D341Med (cell line): ENCODE results near the gene VIL1.

Experiments
- DNase-seq: peaks from one replicate; pipeline ENCODE4 v3.0.0; 2012; ENCODE audit warnings: low spot score

VIL1 gene

DNA sequence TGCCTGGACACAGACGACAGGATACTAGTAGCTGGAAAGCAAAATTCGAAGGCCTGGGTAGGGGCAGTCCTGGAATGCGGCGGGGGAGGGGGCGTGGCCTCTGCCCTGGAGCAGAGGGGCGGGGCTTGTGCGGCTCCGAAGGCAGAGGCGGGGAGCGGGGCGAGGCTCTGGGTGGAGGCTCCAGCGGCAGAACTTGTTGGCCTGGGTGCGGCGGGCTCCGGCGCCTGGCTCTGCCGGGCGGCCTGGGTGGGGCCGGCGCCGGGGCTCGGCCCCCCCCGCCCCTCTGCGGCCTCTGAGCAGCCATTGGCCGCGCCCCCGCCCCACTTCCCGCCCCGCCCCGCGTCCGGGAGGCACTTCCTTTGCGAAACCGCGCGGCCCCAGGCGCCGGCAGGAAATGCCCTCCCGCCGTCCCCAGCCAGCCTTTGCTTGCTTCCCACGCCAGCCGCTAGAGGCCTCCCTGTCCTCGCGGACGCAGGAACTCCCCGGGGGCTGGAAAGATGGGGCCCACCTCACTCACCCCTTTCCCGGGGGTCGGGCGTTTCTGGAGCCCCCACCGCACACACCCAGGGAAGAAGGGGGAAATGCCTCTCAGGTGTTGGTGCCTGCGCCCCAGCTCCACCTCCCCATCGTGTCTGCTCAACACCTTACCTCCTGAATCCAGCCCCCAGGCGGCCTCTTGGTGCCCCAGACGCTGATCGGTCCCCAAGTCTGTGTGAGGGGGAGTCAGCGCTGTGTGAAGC lies 12.5 kb upstream of the VIL1 start:
- peak; percentile 95 for DNase-seq

DNA sequence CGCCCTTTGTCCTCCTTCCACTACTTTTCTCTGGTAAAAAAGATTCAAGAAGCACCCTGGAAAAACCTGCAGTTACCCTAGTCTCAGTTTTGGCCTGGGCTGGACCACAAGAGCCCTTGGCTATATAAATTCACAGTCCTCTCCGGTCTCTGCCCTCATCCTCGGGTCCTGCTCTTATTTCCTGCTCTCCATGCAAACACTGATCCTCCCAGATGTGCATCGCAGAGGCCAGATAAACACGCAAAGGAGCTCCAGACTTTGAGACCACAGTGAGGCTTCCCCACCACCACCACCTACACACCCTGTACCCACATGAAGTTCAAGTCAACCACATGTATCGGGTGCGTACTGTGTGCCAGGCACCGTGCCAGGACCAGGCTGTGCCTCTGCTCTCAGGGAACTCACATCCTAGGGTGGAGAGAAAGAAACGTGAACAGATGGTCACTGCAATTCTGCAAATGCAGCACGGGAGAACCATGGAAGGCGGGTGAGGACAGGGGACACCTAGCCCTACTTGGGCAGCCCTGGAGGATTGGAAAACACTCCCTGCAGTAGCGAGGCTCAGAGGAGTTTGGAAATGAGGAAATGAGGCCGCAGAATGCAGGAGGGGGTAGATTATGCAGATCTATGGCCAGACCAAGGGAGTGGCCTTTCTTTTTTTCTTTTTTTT lies 11.8 kb upstream of the VIL1 start:
- DNase-seq = no peak

DNA sequence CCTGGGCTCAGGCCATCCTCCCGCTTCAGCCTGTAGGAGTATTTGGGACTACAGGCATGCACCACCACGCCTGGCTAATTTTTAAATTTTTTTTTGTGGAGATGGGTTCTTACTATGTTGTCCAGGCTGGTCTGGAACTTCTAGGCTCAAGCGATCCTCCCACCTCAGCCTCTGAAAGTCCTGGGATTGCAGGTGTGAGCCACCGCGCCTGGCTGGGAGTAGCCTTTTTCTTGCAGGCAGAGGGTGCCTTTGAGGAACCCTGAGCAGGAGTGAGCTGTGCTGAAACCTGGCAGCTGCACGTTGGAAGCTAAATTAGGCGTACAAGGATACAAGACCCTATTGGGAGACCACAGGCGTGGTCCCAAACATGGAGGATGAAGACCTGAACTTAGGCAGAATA lies 11.2 kb upstream of the VIL1 start:
- DNase-seq = no peak

DNA sequence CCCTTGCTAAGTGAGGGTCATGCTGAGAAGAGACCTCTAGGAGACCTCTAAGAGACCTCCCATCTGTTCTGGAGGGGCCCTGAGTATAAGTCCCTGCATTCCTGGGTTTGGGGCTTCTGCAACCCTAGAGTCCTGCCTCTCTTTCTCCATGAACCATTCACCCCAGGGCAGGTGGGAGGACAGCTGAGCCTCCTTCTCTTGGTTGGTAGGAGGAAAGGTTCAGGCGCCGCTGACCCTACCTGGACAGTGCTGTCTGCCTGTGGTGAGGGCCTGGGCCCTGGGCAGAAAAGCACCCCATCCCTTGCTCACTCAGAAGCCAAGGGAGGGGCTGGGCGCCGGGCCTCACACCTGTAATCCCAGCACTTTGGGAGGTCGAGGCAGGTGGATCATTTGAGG lies 604 bp upstream of the VIL1 start:
- DNase-seq = no peak

DNA sequence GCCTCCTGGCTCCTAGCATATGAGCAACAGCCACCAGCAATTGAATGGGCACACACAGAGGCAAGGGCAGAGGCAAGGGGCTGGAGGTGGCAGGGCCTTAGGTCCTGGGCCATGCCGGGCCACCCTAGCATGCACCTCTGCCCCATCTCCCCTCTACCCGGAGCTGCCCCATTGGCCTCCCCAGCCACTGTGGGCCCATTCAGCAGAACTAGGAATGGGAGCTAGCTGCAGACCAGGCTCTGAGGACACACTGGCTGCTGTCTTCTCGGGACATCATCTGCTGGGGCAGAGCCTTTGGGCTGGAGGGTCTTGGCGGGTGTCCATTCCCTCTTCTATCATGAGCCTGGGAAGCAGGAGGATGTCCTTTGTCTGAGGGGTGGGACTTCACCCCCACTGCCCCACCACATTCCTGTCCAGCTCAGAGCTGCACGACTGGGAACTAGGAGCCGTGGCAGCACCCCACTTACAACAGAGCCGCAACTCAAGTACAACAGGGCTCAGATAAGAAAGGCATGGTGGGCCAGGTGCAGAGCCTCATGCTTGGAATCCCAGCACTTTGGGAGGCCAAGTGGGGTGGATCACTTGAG lies 800 bp downstream of the VIL1 start:
- DNase-seq = no peak

DNA sequence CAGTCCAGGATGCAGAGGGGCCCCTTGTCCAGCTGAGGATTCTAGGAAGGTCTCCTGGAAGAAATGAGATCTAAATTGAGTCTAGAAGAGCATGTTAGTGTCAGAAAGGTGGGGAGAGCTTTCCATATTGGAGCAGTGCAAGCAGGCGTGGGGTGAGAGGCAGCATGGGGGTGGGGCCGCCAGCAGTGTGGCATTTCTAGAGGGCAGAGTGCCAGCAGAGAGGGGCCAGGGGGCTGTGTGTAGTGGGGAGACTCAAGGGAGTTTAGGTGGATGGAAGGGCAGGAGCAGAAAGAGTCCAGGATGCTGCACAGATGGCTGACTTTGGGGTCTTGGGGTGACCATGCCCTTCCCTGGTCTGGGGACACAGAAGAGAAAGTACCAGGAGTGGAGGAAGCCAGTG lies 2.1 kb downstream of the VIL1 start:
- DNase-seq = no peak

DNA sequence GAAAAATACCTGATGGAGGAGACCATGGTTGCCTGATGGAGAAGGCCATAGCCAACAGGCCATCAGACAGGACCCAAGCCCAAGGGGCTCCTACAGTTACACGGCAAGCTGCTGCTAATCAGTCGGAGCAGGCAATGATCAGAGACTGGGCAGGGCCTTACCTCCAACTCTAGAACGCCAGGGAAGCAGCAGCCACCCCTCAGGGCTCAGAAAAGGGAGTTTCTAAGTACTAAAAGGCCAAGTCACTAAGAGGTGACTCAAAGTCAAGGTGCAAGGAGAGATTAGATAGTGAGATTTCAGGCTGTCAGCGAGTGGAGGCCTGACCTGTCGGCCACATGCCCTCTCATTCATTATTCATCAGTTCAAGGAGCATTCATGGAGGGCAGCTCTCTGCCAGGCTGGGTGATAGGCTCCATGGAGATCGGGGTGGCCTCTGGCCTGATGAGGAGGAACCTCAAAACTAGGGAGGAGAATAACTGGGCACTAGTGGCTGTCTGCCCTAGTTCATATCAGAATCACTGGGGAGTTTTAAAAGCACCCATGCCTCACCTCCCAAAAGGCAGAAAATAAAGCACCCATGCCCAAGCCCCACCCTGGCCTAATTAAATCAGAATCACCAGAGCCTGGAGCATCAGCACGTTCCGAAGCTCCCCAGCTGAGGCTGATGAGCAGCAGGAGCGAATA lies 3.6 kb downstream of the VIL1 start:
- DNase-seq = no peak

DNA sequence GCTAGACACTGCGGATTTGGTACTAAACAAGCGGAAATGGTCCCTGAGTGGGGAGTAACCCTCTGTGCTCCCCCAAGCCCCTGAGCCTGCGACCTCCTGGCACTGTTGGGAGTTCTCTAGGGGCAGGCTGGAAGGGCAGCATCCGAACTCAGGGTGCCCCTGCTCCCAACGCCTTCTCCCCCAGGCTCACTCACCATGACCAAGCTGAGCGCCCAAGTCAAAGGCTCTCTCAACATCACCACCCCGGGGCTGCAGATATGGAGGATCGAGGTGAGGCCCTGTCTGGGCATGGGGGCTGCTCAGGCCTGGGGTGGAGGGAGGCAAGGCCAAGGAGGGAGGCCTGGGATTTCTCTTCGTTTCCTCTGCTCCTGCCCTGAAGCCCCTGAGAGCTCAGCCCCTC lies 4.7 kb downstream of the VIL1 start:
- DNase-seq = no peak

DNA sequence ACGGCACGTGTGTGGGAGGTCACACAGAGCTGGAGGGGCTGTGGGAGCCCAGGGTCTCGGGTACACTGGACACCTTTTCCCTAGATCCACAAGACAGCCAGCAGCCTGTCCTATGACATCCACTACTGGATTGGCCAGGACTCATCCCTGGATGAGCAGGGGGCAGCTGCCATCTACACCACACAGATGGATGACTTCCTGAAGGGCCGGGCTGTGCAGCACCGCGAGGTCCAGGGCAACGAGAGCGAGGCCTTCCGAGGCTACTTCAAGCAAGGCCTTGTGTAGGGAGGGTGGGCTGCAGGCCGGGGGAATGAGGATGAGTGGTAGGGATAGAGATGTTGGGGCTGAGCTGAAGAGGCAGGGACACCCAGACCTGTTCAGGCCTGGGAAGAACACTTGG lies 6.6 kb downstream of the VIL1 start:
- no peak for DNase-seq

DNA sequence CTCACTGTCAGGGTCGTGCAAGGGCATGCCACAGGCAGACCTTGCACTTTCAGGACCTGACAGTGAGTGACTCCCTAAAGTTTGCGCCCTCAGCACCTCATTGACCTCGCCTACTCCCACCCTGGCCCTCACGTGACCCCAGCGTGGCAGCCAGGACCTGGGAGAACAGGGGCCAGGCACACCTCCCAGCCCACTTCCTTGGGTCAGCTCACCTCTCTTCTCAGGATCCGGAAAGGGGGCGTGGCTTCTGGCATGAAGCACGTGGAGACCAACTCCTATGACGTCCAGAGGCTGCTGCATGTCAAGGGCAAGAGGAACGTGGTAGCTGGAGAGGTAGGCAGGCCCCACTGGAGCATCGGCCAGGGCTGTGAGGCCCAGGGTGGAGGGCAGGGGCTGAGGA lies 8.8 kb downstream of the VIL1 start:
- DNase-seq = no peak

DNA sequence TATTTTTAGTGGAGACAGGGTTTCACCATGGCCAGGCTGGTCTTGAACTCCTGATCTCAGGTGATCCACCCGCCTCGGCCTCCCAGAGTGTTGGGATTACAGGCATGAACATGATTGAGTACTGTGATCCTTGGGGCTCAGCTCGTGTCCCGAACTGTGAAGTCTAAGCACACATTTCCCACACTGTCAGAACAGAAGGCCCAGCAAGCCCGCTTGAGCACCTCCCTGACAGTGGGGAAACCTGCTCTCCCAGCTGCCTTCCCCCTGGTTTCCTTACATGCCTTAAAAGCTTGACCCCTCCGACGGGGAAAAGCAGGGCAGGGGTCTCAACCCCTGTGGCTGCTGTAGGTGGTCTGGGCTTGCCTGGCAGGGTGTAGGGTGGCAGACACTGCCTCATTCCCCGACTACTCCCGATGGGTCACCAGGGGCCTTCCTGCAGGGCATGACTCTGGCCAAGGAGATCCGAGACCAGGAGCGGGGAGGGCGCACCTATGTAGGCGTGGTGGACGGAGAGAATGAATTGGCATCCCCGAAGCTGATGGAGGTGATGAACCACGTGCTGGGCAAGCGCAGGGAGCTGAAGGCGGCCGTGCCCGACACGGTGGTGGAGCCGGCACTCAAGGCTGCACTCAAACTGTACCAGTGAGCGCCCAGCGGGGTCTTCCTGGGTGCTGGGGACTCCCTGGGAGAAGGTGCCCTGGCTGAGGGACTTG lies 10.1 kb downstream of the VIL1 start:
- DNase-seq = no peak

DNA sequence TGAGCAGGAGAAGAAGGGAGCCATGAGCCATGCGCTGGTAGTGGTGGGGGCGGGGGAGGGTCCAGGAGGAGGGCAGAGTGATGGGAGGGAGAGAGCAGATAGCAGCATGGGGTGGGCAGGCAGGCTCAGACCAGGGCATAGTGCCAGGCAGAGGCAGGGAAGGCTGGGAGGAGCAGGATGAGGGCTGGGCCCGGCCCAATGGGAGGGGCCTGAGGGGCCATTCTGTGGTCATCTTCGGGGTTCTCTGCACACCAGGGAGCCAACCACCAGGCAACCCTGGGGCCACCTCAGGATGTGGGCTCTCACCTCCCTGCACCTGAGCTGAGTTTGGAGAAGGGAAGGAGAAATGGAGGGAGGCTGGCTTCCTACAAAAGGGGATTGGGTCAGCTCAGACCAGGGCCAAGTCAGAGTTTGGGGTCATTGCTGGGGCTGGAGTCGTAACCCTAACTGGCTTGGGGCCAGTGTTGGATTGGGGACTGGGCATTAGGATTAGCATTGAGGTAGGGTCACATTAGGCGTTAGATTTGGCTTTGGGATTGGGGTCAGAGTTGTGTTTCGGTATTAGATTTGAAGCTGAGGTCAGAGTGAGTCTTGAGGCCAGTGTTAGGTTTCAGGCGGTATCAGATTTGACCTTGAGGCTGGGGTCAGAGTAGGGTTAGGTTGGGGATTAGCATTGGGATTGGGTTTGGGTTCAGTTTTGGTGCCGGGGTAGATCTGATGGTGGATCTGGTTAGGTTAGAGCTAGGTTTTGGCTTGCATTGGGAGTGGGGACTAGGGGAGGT lies 11.2 kb downstream of the VIL1 start:
- no peak for DNase-seq

DNA sequence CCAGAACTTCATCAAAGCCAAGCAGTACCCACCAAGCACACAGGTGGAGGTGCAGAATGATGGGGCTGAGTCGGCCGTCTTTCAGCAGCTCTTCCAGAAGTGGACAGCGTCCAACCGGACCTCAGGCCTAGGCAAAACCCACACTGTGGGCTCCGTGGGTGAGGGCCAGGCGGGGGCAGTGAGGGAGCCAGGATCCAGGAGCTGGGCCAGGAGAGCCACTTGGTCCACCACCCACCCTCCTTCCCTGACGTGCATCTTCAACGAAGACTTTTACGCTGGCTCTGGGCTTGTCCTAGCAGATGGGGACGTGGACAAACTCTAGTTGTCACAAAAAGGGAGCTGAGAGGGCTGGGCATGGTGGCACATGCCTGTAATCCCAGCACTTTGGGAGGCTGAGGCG lies 11.8 kb downstream of the VIL1 start:
- no peak for DNase-seq

DNA sequence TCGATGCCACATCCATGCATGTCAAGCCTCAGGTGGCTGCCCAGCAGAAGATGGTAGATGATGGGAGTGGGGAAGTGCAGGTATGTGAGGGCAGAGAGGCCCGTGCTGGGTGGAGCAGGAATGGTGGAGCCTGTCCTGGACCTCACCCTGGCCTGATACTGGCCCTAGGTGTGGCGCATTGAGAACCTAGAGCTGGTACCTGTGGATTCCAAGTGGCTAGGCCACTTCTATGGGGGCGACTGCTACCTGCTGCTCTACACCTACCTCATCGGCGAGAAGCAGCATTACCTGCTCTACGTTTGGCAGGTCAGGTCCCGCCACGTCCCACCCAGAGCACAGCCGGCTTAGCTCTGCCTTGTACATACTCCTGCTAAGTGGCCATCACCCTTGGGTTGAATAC lies 13.0 kb downstream of the VIL1 start:
- no peak for DNase-seq

DNA sequence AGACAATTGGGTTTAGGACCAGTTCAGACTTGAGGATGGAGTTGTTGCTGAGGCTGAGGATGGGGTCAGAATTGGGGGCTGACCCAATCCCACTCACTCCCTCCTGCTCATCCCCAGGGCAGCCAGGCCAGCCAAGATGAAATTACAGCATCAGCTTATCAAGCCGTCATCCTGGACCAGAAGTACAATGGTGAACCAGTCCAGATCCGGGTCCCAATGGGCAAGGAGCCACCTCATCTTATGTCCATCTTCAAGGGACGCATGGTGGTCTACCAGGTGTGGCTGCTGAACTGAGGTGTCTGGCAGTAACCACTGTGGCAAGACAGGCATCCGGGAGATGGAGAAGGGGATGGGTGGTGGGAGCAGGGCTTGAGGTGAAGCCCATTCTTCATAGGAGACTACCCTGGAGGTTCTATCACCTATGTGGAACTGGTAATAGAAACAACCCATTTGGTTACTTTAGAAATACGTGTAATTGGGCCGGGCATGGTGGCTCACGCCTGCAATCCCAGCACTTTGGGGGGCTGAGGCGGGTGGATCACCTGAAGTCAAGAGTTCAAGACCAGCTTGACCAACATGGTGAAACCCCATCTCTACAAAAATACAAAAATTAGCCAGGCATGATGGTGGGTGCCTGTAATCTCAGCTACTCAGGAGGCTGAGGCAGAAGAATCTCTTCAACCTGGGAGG lies 13.9 kb downstream of the VIL1 start:
- DNase-seq = no peak

DNA sequence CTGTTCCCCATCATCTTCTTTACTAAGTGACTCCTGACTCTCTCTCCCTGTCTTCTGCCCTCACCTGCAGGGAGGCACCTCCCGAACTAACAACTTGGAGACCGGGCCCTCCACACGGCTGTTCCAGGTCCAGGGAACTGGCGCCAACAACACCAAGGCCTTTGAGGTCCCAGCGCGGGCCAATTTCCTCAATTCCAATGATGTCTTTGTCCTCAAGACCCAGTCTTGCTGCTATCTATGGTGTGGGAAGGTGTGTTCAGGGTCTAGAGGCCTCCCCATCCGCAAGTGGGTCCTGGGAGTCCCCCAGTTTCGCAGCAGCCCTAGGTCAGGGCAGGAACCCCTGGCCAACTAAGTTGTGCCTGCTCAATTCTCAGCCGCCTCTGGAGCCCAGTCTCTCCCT lies 15.5 kb downstream of the VIL1 start:
- no peak for DNase-seq

DNA sequence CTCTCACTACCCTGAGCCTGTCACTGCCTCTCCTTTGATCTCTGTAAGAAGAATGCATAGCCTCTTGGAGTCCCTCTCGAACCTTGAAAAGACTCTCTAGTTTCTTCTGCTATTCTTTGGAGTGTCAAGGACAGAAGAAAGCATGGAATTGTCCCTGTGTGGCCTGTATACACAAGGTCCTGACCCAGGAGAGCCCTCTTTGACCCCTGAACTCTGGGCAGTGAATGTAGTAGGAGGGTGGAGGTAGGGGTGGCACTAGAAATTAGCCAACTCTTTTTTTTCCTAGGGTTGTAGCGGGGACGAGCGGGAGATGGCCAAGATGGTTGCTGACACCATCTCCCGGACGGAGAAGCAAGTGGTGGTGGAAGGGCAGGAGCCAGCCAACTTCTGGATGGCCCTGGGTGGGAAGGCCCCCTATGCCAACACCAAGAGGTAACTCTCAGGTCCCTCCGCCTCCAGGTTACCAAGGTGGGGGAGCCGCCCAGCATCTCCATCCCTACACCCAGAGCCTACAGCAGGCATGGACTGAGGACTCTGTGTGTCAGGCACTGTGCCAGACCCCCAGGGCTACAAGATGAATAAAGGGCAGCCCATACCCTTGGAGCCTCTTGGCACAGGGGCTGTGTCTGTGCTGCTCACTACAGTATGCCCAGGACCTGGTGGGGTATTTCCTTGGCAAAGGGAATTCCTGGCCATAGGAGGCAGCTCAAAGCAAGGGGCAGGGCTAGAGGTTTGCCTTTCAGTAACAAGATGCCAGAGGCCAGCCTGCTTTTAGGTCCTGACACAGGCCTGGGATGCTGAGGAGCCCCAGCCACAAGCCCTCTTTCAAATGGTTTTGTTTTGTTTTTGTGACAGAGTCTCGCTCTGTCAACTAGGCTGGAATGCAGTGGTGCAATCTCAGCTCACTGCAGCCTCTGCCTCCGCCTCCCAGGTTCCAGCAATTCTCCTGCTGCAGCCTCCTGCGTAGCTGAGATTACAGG lies 16.4 kb downstream of the VIL1 start:
- no peak for DNase-seq

DNA sequence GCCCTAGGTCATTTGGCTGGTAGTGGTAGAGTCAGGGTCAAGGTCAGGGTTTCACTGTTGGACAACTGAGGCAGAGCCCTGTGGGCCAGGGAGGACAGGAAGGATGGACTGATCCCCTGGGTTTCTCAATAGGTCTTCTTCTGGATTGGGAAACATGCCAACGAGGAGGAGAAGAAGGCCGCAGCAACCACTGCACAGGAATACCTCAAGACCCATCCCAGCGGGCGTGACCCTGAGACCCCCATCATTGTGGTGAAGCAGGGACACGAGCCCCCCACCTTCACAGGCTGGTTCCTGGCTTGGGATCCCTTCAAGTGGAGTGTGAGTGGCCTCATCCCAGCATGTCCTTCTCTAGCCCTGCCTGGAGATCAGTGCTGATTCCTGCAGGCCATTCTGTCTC lies 18.1 kb downstream of the VIL1 start:
- no peak for DNase-seq

DNA sequence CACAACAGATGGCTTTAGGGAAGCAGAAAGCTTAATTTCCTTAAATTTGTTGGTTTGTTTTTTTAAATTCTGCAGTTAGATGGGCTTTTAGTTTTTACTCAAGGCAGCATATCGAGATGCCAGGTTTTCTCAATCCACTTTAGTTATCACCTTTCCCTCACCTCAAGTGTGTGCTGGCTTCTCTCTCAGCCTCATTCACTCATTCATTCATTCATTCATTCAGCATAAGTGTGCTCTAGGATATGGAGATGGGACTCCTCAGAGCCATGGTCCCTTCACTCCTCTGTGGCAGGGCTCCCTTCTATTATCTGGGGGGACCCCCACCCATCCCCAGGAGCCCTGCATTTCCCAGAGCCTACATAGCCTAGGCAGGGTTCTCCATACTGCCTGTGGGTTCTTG lies 19.0 kb downstream of the VIL1 start:
- peak; percentile 23 for DNase-seq

DNA sequence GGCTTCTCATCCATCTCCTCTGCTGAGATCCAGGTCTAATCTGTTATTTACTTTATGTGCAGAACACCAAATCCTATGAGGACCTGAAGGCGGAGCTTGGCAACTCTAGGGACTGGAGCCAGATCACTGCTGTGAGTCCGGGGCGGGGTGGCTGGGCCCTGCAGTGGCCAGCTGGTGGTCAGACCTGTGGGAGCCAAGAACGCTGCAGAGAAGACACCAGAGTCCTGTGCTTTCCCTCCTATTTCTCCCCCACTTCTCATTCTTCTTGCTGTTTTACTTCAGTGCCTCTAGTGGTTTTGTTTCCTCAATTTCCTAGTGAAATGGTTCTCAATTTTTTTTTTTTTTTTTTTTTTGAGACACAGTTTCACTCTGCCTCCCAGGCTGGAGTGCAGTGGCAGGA lies 19.7 kb downstream of the VIL1 start:
- no peak for DNase-seq
